K562 (cell line): Measurements from ENCODE around the gene RNF114. TPM values are rescaled to one million over a fixed set of nuclear protein-coding genes. Genes with fewer than 3 reads are reported as not detected.

Experiments used
- ARID2 ChIP-seq: fragments of 450-650 bp; IDR thresholded peaks from 2 replicates; pipeline ENCODE4 v1.6.1; 2017; ENCODE audit warnings: antibody characterized with exemption, mild to moderate bottlenecking
- CHD1 ChIP-seq: fragments of 200-600 bp; sonication (generic); IDR thresholded peaks from one replicate; pipeline ENCODE4 v1.6.1; 2012; ENCODE audit warnings: mild to moderate bottlenecking, moderate library complexity, low read length, inconsistent platforms
- CREB1 ChIP-seq, 2 experiments: sonication (generic) in 1 of 2; formaldehyde crosslinking in 1 of 2; IDR thresholded peaks; 2 replicates each; pipeline versions ENCODE4 v1.6.1 to v1.8.0; 2012 to 2022; ENCODE audit warnings: inconsistent platforms in 1 of 2, mild to moderate bottlenecking in 1 of 2, missing genetic modification reagents in 1 of 2, moderate library complexity in 1 of 2
- CXXC5 ChIP-seq: fragments of 250-450 bp; sonication (Bioruptor Pico); IDR thresholded peaks from 2 replicates; pipeline ENCODE4 v1.8.0; 2022; ENCODE audit warnings: inconsistent platforms, mild to moderate bottlenecking, moderate library complexity
- GABPB1 ChIP-seq: sonication (generic); formaldehyde crosslinking; IDR thresholded peaks from 2 replicates; pipeline ENCODE4 v1.8.0; 2022; ENCODE audit warnings: mild to moderate bottlenecking, missing genetic modification reagents
- KAT7 ChIP-seq: sonication (generic); formaldehyde crosslinking; IDR thresholded peaks from 2 replicates; pipeline ENCODE4 v1.8.0; 2022; ENCODE audit warnings: missing genetic modification reagents, mild to moderate bottlenecking, borderline replicate concordance
- MAFF ChIP-seq: IDR thresholded peaks from 2 replicates; pipeline ENCODE4 v1.6.1; 2012; ENCODE audit warnings: low read length, improper control_type of control experiment
- NFATC3 ChIP-seq: fragments of 450-650 bp; IDR thresholded peaks from 2 replicates; pipeline ENCODE4 v1.6.1; 2017; ENCODE audit warnings: mild to moderate bottlenecking
- PRPF4 ChIP-seq: fragments of 200-400 bp; formaldehyde crosslinking; IDR thresholded peaks from one replicate; pipeline ENCODE4 v1.6.1; 2017; ENCODE audit warnings: low read length, low read depth, mild to moderate bottlenecking; ENCODE audit not compliant: insufficient read depth, poor library complexity, severe bottlenecking
- RBFOX2 ChIP-seq: fragments of 200-400 bp; formaldehyde crosslinking; IDR thresholded peaks from 2 replicates; pipeline ENCODE4 v1.6.1; 2017; ENCODE audit warnings: low read depth, mild to moderate bottlenecking, low read length, moderate library complexity
- SMAD4 ChIP-seq: fragments of 250-450 bp; sonication (Bioruptor Pico); conservative IDR thresholded peaks from 2 replicates; pipeline ENCODE4 v1.8.0; 2021; ENCODE audit warnings: inconsistent platforms, mild to moderate bottlenecking, moderate library complexity
- SMC3 ChIP-seq: conservative IDR thresholded peaks from 2 replicates; pipeline ENCODE4 v1.6.1; 2011; ENCODE audit warnings: low read depth, low read length, improper control_type of control experiment; ENCODE audit not compliant: insufficient read depth
- ZNF134 ChIP-seq: fragments of 250-450 bp; sonication (Bioruptor Pico); conservative IDR thresholded peaks from 2 replicates; pipeline ENCODE4 v1.4.0; 2020
- ZNF274 ChIP-seq: IDR thresholded peaks from 2 replicates; pipeline ENCODE4 v1.6.1; 2011; ENCODE audit warnings: low read depth, mild to moderate bottlenecking, low read length, moderate library complexity, borderline replicate concordance
- ZNF347 ChIP-seq: fragments of 450-650 bp; formaldehyde crosslinking; IDR thresholded peaks from 2 replicates; pipeline ENCODE4 v1.4.0; 2020; ENCODE audit warnings: low read depth, mild to moderate bottlenecking, moderate library complexity
- ZNF41 ChIP-seq: fragments of 250-450 bp; sonication (Bioruptor Pico); conservative IDR thresholded peaks from 2 replicates; pipeline ENCODE4 v1.4.0; 2020; ENCODE audit warnings: mild to moderate bottlenecking
- ZNF589 ChIP-seq: fragments of 200-800 bp; sonication (Bioruptor generic); IDR thresholded peaks from 2 replicates; pipeline ENCODE4 v1.6.1; 2016; ENCODE audit warnings: low read depth, missing genetic modification characterization, missing compliant biosample characterization
- ZNF707 ChIP-seq: fragments of 250-450 bp; sonication (Bioruptor Pico); conservative IDR thresholded peaks from 2 replicates; pipeline ENCODE4 v1.8.0; 2022; ENCODE audit warnings: inconsistent platforms, mild to moderate bottlenecking, moderate library complexity
- polyA plus RNA-seq, 8 experiments: library from polyadenylated mRNA; depleted of rRNA in 4 of 8; stranded (reverse) in 5 of 8; unstranded in 3 of 8; fragments of >200 nt; fragmentation: Nextera tagmentation in 2 of 8; fragmentation: Illumina TruSeq in 1 of 8; extraction: Ambion mirVana in 2 of 8; extraction: Trizol in 1 of 8; gene quantifications; 2 replicates each; pipeline versions ENCODE4 v1.2.1 to v1.2.3, GENCODE V29; 2011 to 2014; ENCODE audit warnings: inconsistent platforms in 1 of 8, missing spikeins in 1 of 8
- total RNA-seq, 7 experiments: library from RNA; depleted of rRNA in 6 of 7; stranded (reverse); fragments of >200 nt in 6 of 7; fragmentation: Illumina TruSeq in 2 of 7; extraction: Trizol in 2 of 7; gene quantifications; 2 replicates each; pipeline versions ENCODE4 v1.2.1 to v1.2.3, GENCODE V29; 2011 to 2021; ENCODE audit warnings: low replicate concordance in 1 of 7
- TF ChIP-seq, protein P1 (sequence below), 2 experiments: fragments of 450-650 bp; formaldehyde crosslinking in 1 of 2; IDR thresholded peaks; 2 replicates each; pipeline versions ENCODE4 v1.4.0 to v1.6.1; 2014 to 2020; ENCODE audit warnings: mild to moderate bottlenecking in 2 of 2, borderline replicate concordance in 1 of 2, low read depth in 1 of 2
- TF ChIP-seq, protein P2 (sequence below): sonication (generic); formaldehyde crosslinking; IDR thresholded peaks from 2 replicates; pipeline ENCODE4 v1.8.0; 2022; ENCODE audit warnings: missing genetic modification reagents, mild to moderate bottlenecking, moderate library complexity, borderline replicate concordance

Gene RNF114
- total and polyA plus RNA-seq, 9 of the 15 experiments (the other 6 are each of a cell fraction or from before 2014, with no cell fraction given), result 38.6 to 111 (median 62.6) TPM

DNA sequence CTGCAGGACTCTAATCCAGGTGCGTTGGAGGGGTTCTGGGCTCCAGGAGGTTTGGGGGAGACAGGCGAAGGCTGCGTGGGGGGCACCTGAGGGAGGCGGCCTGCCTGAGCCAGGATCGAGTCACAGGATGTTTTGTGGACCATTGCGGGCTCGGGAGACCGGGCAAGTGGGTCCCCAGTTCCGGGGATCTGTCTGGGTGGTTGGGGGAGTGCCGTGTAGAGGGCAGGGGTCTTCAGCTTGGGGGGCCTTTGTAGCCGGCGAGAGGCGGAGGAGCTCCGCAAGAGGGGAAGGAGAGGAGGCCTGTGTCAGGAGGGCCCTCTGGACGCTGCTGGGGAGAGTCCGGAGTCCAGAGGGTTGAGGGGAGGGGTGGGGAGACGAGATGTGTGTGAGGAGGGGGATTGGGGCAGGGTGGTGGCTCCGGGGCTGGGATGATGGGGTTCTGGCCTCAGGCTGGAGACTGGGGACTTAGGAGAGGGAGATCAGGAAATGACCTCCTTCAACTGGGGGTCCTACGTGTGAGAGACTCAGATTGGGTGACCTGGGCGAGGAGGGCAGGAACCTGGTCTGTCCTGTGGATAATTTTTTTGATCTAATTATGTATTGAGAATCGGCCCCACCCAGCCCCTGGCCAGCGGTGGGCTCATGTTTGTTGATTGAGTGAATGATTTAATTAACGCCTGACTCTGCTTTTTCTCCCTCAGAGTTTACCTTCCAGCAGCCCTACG lies 47.1 kb downstream of the RNF114 start (continued):
- TF ChIP-seq, protein P1, sequence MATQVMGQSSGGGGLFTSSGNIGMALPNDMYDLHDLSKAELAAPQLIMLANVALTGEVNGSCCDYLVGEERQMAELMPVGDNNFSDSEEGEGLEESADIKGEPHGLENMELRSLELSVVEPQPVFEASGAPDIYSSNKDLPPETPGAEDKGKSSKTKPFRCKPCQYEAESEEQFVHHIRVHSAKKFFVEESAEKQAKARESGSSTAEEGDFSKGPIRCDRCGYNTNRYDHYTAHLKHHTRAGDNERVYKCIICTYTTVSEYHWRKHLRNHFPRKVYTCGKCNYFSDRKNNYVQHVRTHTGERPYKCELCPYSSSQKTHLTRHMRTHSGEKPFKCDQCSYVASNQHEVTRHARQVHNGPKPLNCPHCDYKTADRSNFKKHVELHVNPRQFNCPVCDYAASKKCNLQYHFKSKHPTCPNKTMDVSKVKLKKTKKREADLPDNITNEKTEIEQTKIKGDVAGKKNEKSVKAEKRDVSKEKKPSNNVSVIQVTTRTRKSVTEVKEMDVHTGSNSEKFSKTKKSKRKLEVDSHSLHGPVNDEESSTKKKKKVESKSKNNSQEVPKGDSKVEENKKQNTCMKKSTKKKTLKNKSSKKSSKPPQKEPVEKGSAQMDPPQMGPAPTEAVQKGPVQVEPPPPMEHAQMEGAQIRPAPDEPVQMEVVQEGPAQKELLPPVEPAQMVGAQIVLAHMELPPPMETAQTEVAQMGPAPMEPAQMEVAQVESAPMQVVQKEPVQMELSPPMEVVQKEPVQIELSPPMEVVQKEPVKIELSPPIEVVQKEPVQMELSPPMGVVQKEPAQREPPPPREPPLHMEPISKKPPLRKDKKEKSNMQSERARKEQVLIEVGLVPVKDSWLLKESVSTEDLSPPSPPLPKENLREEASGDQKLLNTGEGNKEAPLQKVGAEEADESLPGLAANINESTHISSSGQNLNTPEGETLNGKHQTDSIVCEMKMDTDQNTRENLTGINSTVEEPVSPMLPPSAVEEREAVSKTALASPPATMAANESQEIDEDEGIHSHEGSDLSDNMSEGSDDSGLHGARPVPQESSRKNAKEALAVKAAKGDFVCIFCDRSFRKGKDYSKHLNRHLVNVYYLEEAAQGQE (IDR thresholded peaks at IDR 0.05; ENCODE audit: borderline replicate concordance), result no peak
- TF ChIP-seq, protein P1 (CRISPR knock-in tag; IDR thresholded peaks at IDR 0.05; ENCODE audit: low read depth), result no peak
- TF ChIP-seq, protein P2, sequence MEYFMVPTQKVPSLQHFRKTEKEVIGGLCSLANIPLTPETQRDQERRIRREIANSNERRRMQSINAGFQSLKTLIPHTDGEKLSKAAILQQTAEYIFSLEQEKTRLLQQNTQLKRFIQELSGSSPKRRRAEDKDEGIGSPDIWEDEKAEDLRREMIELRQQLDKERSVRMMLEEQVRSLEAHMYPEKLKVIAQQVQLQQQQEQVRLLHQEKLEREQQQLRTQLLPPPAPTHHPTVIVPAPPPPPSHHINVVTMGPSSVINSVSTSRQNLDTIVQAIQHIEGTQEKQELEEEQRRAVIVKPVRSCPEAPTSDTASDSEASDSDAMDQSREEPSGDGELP (CRISPR knock-in tag), result 0 out of 2 replicates have a peak, but pooled peaks have one; percentile 34
- no peak for TF ChIP-seq NFATC3
- no peak for TF ChIP-seq ZNF707 (CRISPR knock-in tag)
- no peak for TF ChIP-seq CXXC5 (CRISPR knock-in tag)
- no peak for TF ChIP-seq ARID2
- no peak for TF ChIP-seq ZNF274
- TF ChIP-seq CREB1 (IDR thresholded peaks at IDR 0.05), result no peak
- no peak for TF ChIP-seq CREB1 (CRISPR knock-in tag; IDR thresholded peaks at IDR 0.05)
- no peak for TF ChIP-seq SMAD4 (CRISPR knock-in tag)
- no peak for TF ChIP-seq ZNF134 (CRISPR knock-in tag)
- TF ChIP-seq ZNF589 (CRISPR knock-in tag), result no peak
- no peak for TF ChIP-seq ZNF347 (CRISPR knock-in tag)
- TF ChIP-seq KAT7 (CRISPR knock-in tag), result no peak
- no peak for TF ChIP-seq ZNF41
- no peak for TF ChIP-seq CHD1
- peak; percentile 14 for TF ChIP-seq RBFOX2
- TF ChIP-seq PRPF4, result peak; percentile 12
- TF ChIP-seq SMC3, result no peak
- no peak for TF ChIP-seq GABPB1 (CRISPR knock-in tag)
- TF ChIP-seq MAFF, result no peak
